GM12872 (cell line): ENCODE data around the gene ICAM3.

Experiments
- CTCF ChIP-seq: IDR thresholded peaks from 3 replicates; pipeline ENCODE4 v1.5.1; 2011; ENCODE audit warnings: low read depth, mild to moderate bottlenecking, low read length, moderate library complexity; ENCODE audit not compliant: insufficient read depth

Gene ICAM3

GRCh38 chr19:10329555-10329954, 9.9 kb downstream of the ICAM3 start:
- TF ChIP-seq CTCF: no peak

- TF ChIP-seq CTCF: no peak
Observed at GRCh38 chr19:10328558-10329429, 10.6 kb downstream of the ICAM3 start.

- no peak for TF ChIP-seq CTCF
Observed at GRCh38 chr19:10327793-10328192, 11.6 kb downstream of the ICAM3 start.

GRCh38 chr19:10325732-10326131, 13.7 kb downstream of the ICAM3 start:
- TF ChIP-seq CTCF: no peak

GRCh38 chr19:10321874-10322835, 17.3 kb downstream of the ICAM3 start:
- no peak for TF ChIP-seq CTCF

- no peak for TF ChIP-seq CTCF
Observed at GRCh38 chr19:10321417-10321797, 18.0 kb downstream of the ICAM3 start.

- TF ChIP-seq CTCF: no peak
Observed at GRCh38 chr19:10320602-10321416, 18.6 kb downstream of the ICAM3 start.
